ENCODE measurements around the gene APP. TPM values are rescaled to one million over a fixed set of nuclear protein-coding genes. Genes with fewer than 3 reads are reported as not detected.

Gene APP
- total RNA-seq, 1 experiment from 2014 or later, result 329 TPM

DNA sequence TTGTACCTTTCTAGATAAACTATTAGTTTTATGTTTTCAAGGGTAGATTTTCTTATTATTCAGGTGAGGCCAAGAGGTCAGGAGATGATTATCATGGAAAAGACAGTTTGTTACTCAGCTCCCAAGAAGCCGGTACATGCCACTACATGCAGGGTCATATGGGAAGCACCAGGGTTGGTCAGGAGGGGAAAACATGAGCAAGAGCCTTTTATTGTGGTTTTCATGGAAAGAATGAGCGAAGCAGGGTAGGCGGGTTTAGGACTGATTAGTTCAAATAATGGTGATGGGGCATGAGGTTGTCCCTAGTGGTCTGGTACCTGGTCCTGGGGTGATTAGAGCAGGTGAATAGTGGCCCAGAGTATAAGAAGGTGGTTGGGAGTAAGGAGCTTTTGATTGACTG is 189.9 kb downstream of the APP start:
- DNase-seq (ENCODE audit: low read depth), result no peak

DNA sequence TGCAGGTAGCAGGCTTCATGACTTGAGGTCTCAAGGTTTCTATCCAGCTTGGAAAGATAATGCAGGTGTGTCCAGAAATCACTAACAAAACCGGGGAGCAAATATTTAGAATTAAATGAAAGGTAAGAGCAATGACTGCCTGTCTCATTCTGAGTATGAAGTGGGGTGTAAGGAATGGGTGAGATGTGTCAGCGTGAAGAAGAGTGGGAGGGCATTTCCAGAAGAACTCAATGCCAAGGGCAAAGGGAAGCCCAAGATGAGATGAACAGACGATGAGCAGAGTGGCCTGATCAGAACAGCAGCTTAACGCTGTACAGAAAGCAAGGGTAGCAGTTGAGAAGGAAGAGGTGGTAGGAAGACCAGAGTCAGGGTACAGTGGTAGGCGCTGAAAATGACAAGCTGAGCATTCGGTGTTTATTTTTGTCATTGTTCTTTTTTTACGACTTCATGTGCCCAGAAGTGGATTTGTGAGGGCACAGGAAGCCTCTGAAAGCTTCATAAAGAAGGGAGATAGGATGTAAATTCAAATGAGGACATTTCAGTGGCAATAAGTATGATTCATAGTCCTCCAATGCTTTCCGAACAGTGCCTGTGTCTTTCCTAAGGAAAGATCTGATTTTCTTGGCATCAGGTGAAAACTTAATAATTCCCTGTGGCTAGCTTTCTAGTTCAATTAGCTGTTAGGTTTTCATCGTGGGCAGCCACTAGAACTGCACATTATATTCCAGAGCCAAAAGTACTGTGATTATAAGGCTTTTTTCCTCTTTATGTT is 190.5 kb downstream of the APP start:
- DNase-seq (ENCODE audit: low read depth), result no peak

DNA sequence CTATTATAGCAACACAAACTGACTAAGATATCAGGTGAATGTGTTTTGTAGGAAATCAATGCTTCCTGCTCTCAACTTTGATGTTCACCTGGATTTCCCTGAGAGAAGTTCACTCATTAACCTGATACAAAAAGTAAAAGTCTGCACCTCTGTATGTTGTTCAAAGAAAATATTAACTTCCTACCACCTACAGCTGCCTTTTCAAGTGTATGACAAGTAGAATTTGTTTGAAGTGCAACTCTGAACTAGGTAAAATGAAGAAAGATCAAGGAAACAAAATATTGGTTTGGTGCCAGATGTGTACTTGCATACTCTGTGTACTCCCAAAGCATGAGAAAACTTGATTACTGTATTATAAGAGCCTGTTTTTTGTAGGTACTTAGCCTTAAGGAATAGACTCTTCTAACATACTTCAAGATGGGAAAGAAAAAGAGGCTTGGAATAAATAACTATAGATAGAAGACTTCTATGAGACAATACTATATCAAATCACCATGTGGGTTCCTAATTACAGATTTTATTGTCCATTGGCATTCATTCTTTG is 193.4 kb downstream of the APP start:
- no peak for DNase-seq (ENCODE audit: low read depth)

- no peak for DNase-seq (ENCODE audit: low read depth)
Observed at GRCh38 chr21:25974964-25975363, 195.6 kb downstream of the APP start.

GRCh38 chr21:25970254-25970930 is 200.2 kb downstream of the APP start:
- no peak for DNase-seq (ENCODE audit: low read depth)

GRCh38 chr21:25967901-25968438 is 202.6 kb downstream of the APP start:
- DNase-seq (ENCODE audit: low read depth), result no peak

DNA sequence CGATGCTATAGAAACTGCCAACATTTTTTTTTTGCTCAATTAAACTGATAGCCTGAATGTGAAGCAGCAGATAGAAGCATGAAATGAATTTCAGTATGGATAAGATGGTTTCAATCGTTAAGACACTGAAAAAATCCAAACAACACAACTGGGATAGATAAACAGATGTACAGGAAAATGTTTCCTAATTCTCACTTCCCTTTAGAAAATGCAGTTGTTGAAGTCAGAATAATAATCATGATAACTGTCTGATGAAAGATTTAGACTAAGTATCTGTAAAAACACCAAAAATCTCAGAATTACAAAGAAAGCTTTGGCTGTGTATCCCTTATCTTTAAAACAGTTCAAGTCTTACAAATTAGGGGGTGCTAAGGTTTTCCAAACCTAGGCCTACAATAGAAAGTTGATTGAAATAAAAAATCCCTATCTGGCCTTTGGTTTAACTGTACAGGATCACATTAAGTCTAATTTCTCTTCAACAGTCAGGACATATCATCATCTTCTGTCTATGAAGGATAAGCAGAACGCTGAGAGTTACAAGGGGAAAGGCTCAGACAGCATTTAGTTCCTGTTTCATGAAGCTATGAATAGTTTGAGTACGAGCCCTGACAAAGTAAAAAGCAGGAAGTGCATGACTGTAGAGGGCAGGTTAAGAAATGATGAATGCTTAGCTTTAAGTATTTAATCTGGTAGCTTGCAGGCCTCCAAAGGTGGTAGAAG is 203.2 kb downstream of the APP start:
- no peak for DNase-seq (ENCODE audit: low read depth)

- DNase-seq (ENCODE audit: low read depth), result no peak
Observed at GRCh38 chr21:25965951-25966707, 204.4 kb downstream of the APP start.

DNA sequence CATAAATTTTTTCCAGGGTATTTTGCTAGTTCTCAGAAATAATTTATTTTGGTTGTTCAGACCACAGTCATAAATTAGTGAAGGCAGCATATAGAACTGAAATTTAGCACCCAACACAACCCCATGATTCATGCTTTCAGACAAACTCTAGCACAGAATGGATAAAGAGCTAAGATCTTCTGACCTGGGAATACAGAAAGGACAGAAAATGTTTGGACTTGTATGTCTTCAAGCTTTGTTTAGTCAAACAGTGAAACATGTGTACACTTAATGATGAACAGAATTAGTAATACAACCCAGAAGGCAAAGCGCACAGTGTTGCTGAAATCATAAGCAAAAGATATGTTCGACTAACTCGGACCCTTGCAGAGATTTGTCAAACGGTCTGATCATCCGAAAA is 205.6 kb downstream of the APP start:
- no peak for DNase-seq (ENCODE audit: low read depth)

- no peak for DNase-seq (ENCODE audit: low read depth)
Observed at GRCh38 chr21:25964015-25964414, 206.6 kb downstream of the APP start.

GRCh38 chr21:25963181-25963580 is 207.4 kb downstream of the APP start:
- peak; percentile 40 for DNase-seq (ENCODE audit: low read depth)

- DNase-seq (ENCODE audit: low read depth), result no peak
Observed at GRCh38 chr21:25961042-25961441, 209.5 kb downstream of the APP start.

DNA sequence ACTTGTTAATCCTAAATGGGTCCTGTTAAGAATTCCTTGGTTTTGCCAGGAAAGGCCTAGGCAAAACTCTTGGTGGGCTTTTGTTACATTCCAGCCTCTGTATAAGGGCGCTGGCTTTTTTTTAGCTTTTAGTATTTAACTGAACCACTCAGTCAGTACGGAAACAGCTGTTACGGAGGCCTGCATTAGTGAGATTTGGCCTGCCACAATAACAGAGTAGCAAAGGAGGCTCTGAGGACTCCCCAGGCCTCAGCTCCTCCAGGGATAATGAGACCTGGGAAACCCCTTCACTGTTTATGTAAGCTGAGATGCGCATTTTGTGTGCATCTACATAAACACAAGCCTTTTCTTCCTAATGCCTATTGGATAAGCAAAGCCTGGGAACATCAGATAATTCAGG is 210.2 kb downstream of the APP start:
- DNase-seq (ENCODE audit: low read depth), result no peak

GRCh38 chr21:25959799-25960198 is 210.8 kb downstream of the APP start:
- DNase-seq (ENCODE audit: low read depth), result no peak

GRCh38 chr21:25956993-25957714 is 213.4 kb downstream of the APP start:
- DNase-seq (ENCODE audit: low read depth), result peak; percentile 85

- DNase-seq (ENCODE audit: low read depth), result no peak
Observed at GRCh38 chr21:25955646-25956045, 214.9 kb downstream of the APP start.

DNA sequence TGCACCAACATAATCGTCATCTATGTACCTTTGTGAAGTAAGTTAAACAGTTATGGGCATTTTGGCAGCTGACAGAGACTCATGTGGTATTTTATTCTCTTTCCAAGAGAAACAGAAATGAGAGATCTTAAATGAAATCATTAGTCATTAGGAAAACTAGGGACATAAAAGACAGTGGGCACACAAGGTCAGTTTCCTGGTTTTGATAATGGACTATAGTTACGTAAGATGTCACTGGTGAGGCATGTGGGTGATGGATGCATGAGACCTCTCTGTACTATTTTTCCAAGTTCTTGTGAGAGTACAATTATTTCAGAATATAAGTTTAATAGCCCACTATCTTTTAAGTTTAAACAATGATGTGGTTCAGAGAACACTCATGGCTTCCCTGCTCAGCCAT is 216.9 kb downstream of the APP start:
- DNase-seq (ENCODE audit: low read depth), result peak; percentile 61

DNA sequence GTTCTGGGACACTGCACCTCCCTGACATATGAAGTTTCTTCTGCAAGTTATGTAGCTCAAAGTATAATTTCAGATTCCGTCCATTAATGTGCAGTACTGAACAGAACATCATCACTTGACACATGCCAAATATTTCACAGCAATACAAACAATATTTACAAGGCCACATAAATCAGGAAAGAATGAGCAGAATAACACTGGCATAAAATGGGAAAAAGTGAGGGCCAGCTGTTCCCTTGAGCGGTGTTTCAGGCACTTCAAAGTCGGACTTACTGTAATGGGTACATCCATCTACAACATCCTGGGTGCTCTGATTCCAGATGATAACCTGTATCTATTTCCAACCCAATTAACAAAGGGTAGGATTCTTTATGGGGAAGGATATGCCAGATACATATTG is 217.4 kb downstream of the APP start:
- no peak for DNase-seq (ENCODE audit: low read depth)

GRCh38 chr21:25952306-25952705 is 218.3 kb downstream of the APP start:
- DNase-seq (ENCODE audit: low read depth), result peak; percentile 50

DNA sequence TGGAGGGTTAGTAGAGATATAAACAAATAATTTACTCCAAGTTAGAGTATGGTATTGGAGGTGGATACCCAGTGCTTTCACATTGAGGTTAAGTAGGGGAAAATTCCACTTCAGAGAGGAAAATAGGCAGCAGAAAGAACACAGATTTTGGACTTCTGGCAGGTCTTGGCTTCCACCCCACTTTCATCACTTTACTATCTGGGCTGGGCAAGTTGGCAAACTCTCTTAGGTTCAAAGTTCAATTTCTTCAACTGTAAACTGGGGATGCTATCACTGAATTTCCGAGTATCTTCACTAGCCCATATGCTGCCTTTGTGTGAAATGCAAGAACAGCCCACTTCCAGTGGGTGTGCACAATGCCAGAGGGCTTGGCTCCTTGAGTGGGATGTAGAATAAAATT is 220.9 kb downstream of the APP start:
- no peak for DNase-seq (ENCODE audit: low read depth)
